GM21576 (cell line): ENCODE measurements around the gene SYNGAP1.

Source experiments
- ATAC-seq: cut with Tn5 transposase; IDR thresholded peaks from one replicate; pipeline ENCODE4 v1.9.1; 2021; ENCODE audit warnings: mild to moderate bottlenecking, moderate library complexity; ENCODE audit not compliant: unreplicated experiment

SYNGAP1 gene

DNA sequence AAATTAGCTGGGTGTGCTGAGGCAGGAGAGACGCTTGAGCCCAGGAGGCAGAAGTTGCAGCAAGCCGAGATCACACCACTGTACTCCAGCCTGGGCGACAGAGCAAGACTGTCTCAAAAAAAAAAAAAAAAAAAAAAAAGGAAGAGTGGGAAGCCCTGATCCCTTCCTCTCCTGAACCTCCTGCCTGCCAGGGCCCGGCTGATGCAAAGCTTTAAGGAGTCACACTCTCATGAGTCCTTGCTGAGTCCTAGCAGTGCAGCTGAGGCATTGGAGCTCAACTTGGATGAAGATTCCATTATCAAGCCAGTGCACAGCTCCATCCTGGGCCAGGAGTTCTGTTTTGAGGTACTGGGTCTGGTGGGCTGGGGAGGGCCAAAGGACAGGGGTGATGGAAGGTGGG is 15.1 kb downstream of the SYNGAP1 start:
- no peak for ATAC-seq

DNA sequence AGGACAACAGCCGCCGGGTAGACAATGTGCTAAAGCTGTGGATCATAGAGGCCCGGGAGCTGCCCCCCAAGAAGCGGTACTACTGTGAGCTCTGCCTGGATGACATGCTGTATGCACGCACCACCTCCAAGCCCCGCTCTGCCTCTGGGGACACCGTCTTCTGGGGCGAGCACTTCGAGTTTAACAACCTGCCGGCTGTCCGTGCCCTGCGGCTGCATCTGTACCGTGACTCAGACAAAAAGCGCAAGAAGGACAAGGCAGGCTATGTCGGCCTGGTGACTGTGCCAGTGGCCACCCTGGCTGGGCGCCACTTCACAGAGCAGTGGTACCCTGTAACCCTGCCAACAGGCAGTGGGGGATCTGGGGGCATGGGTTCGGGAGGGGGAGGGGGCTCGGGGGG is 17.8 kb downstream of the SYNGAP1 start:
- ATAC-seq = no peak

DNA sequence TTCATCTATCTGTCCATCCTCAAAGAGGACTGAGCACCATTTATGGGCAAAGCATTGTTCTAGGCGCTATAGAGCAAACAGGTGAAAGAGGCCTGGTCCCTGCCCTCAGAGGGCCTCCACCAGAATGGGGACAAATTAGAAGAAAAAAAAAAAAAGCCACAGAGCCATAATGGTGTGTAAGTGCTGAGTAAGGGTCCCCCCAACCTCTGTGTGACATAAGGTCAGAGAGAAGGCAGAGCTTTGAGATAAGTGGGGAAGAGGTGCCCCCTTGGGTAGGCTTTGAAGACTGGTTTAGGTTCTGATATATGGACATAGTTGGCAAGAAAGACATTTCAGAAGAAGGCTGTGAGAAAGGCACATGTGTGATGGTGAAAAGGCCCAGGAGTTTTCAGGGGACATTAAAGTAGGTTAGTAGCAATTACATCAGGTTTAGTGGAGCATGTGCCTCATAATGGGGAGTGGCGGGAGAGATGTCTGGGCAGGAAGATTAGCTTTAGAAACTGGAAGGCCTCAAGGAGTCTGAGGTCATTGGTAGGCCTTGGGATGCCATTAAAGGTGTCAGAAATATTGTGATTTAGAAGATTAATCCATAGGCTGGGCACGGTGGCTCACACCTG is 19.2 kb downstream of the SYNGAP1 start:
- no peak for ATAC-seq

GRCh38 chr6:33439956-33440648 is 20.2 kb downstream of the SYNGAP1 start:
- no peak for ATAC-seq

DNA sequence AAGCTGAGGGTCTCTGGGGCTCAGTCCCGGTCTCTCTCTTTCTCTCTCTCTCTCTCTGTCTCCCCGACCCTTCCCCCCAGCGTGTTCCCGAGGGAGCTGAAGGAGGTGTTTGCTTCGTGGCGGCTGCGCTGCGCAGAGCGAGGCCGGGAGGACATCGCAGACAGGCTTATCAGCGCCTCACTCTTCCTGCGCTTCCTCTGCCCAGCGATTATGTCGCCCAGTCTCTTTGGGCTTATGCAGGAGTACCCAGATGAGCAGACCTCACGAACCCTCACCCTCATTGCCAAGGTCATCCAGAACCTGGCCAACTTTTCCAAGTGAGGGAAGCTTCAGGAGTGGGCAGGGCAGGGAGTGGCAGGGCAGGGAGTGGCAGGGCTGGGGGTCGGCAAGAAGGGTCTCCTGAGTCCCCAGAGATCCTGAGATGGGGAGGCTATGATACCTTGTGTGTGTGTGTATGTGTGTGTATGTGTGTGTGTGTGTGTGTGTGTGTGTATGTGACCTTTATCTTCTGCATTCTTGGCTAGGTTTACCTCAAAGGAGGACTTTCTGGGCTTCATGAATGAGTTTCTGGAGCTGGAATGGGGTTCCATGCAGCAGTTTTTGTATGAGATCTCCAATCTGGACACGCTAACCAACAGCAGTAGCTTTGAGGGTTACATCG is 20.9 kb downstream of the SYNGAP1 start:
- ATAC-seq = no peak

DNA sequence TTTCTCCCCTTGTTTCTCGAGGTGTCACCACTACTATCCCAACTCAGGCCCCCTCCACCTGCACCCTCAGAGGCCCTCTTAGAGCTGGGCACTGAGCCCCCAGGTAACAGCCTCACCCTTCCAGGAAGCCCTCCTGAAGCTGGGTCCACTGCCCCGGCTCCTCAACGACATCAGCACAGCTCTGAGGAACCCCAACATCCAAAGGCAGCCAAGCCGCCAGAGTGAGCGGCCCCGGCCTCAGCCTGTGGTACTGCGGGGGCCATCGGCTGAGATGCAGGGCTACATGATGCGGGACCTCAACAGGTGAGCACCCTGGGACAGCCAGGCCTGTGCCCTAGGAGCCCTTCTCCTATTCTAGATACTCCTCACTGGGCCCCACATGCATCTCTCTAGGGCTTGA is 21.6 kb downstream of the SYNGAP1 start:
- ATAC-seq = no peak

DNA sequence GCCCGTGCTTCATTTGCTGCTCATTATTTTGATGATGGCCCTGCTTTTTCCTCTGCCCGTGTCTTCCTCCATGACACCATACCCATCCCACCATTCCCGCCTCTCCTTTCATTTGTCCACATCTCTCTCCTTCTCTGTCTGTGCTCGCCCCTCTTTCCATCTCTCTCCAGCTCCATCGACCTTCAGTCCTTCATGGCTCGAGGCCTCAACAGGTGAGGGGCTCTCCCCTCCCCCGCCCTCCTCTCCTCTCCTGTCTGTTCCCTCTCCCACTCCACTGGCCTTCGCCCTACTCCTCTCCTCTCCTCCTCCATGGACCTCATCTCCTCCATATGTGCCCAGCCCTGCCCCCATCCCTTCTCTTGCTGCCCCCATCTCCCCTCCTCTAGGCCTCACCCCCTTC is 22.4 kb downstream of the SYNGAP1 start:
- no peak for ATAC-seq

DNA sequence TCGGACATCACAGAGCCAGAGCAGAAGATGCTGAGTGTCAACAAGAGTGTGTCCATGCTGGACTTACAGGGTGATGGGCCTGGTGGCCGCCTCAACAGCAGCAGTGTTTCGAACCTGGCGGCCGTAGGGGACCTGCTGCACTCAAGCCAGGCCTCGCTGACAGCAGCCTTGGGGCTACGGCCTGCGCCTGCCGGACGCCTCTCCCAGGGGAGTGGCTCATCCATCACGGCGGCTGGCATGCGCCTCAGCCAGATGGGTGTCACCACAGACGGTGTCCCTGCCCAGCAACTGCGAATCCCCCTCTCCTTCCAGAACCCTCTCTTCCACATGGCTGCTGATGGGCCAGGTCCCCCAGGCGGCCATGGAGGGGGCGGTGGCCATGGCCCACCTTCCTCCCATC is 23.2 kb downstream of the SYNGAP1 start:
- ATAC-seq = no peak

DNA sequence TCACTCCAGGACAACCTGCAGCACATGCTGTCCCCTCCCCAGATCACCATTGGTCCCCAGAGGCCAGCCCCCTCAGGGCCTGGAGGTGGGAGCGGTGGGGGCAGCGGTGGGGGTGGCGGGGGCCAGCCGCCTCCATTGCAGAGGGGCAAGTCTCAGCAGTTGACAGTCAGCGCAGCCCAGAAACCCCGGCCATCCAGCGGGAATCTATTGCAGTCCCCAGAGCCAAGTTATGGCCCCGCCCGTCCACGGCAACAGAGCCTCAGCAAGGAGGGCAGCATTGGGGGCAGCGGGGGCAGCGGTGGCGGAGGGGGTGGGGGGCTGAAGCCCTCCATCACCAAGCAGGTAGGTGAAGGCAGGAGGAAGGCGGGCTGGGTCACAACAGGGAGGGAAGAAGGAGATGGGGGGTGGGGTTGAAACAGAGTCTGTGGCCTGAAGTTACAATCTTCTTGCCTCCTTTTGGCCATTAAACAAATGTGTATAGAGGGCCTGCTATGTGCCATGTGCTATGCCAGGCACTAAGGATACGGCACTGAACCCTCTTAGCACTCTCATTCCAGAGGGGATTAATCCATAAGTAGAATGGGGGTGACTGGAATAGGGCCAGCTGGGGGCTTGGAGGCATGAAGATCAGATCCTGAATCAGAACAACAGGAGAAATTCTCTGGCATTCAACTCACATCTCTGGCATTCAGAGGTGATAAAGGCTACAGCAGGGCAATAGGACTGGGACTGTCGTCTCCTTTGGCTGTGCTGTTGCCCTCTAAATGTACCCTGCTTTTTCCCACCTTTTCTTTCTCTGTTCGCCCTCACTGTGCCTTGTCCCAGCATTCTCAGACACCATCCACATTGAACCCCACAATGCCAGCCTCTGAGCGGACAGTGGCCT is 24.0 kb downstream of the SYNGAP1 start:
- no peak for ATAC-seq

DNA sequence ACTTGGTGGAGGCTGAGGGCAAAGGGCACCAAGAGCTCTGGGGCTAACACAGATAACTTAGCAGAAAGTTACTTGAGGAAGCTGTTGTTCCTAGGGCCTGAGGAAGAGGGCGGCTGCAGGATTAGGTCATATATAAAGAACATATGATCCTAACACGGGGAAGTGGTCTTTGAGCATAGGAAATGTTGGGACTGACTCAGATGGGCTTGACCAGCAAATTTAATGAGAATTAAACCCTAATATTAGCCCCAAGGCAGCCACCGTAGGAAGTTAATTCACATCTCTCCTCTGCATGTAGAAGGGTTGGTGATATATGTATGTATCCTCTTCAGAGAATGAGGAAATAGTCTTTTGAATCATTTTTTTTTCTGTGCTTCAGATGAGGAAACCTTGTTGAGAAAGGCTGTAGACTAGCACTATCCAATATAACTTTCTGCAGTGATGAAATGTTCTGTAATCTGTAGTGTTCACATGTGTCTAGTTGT is 25.3 kb downstream of the SYNGAP1 start:
- no peak for ATAC-seq

DNA sequence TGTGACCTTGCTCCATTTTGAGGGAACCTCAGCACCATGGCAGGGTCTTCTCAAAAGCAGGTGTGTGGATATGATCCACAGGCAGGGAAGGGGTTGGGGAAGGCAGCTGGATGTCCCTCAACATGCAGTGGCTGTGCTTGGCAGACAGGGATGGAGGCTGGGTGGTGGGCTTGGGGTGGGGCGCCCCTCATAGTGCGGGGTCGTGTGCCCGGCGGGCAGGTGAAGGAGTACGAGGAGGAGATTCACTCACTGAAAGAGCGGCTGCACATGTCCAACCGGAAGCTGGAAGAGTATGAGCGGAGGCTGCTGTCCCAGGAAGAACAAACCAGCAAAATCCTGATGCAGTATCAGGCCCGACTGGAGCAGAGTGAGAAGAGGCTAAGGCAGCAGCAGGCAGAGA is 26.5 kb downstream of the SYNGAP1 start:
- no peak for ATAC-seq

DNA sequence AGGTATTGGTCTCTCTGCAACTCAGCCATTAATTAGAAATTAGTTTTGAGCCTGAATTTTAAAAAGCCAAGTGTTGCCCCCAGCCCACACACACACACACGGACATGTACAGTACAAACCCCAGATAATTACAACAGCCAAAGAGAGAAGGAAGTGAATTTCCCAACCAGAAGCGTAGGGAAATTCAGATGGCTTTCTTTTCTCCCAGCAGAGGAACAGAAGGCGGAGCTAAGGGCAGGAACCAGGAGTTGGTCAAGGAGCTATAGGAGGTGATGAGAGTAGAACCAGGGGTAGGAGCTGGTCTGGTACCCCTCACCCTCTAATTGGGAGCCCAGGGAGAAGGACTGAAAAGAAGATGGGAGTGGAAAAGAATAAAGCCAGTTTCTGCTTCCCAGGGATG is 30.6 kb downstream of the SYNGAP1 start:
- ATAC-seq = no peak

DNA sequence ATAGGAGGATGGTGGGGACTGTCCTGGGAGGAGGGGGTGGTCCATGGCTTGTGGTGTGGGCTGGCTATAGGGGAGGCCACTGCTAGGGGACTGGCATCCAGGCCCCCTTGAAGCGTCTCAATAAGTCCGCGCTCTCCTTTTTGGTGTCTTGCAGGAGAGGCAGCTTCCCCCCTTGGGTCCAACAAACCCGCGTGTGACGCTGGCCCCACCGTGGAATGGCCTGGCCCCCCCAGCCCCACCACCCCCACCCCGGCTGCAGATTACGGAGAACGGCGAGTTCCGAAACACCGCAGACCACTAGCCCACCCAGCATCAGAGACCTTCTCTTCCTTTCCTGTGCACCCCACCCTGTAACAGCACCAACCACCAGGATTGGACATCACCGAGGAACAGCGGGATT is 31.7 kb downstream of the SYNGAP1 start:
- ATAC-seq = no peak

GRCh38 chr6:33452496-33452895 is 32.6 kb downstream of the SYNGAP1 start:
- ATAC-seq = no peak

GRCh38 chr6:33453393-33454008 is 33.6 kb downstream of the SYNGAP1 start:
- ATAC-seq = no peak

DNA sequence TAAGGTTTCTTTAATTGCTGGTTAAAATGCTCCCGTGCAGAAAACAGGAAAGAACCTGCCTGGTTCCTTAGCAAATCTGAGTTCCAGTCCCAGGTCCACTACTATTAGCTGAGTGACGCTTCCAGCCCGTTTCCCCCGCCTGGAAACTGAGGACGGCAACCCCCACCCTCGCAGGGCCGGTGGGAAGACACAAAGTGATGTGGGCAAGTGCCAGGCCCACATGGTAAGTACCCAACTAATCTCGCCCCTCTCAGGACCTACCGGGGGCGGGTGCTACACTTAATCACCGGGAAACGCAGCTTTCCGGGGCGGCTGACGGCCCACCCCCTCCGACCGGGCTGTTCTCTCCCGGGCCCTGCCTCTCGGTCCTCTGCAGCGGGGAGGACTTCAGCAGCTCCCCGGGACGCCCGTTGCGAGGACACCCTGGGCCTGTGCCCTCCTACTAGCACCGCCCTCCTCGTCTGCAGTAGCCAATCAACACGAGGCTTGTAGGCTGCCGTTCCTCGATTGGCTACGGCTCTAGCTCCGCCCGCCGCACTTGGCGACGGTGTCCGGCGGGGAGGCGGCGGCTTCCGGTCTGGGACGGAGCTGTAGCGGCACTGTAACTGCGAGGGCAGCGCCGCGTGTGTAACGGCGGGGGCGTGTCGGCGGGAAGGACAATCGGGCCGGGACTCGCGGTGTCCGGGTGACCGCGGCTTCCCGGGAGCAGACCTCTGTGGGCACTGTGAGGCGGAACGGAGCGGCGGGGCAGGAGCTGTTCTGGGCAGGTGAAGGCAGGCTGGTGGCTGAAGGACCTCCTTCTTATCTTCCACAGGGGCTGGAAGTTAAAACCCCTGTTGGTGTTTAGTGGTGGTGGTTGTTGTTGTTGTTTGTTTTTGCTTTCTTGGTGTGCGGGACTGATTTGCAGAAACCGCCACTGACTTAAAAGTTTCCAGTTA is 34.4 kb downstream of the SYNGAP1 start, which contains the start of gene ZBTB9:
Gene ZBTB9 (plus strand): TSS at position 568 of the 938 bp plus-strand sequence. CDS start 525 bp downstream, outside the sequence.
- peak; percentile 99 for ATAC-seq

DNA sequence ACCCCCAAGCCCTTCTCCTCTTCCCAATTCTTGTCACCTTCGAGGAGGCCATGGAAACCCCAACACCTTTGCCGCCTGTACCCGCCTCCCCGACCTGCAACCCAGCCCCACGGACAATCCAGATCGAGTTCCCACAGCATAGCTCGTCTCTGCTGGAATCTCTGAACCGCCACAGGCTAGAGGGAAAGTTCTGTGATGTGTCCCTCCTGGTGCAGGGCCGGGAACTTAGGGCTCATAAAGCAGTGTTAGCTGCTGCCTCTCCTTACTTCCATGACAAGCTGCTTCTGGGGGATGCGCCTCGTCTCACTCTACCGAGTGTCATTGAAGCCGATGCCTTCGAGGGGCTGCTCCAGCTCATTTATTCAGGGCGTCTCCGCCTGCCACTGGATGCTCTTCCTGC is 35.2 kb downstream of the SYNGAP1 start:
- ATAC-seq = no peak

DNA sequence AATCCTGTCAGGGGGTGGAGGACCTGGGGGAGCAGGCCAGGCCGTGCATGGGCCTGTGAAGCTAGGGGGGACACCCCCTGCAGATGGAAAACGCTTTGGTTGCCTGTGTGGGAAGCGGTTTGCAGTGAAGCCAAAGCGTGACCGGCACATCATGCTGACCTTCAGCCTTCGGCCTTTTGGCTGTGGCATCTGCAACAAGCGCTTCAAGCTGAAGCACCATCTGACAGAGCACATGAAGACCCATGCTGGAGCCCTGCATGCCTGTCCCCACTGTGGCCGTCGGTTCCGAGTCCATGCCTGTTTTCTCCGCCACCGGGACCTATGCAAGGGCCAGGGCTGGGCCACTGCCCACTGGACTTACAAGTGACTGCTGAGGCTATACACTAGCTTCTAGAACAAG is 36.3 kb downstream of the SYNGAP1 start:
- ATAC-seq = no peak

DNA sequence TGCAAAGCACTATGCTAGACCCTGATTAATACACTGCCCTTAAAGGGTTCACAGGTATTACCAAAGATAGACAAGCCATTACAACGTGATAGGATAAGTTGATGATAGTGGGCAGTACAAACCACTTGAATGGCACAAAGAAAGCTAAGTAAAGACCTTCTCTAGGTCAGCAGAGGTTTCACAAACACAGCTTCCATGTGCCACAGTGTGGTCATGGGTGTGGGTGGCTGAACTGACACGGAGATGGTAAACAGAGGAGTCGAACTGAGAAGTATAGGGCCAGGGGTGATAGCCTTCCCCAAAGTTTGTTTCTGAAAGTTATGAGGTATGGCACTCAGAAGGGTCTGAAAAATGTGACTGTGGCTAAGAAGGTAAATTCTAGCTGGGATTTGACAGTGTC is 38.8 kb downstream of the SYNGAP1 start:
- ATAC-seq = no peak

- no peak for ATAC-seq
Measured at GRCh38 chr6:33459226-33459625, 39.4 kb downstream of the SYNGAP1 start.
